Stimulated activated CD4-positive, alpha-beta T cell treated with anti-CD3 and anti-CD28 coated beads, Interleukin-4, amount 100 ng/mL, for 48 hours (primary cell): Measurements from ENCODE around the gene NR3C2.

Experiments
- DNase-seq, 2 donors: peaks; one replicate each; pipeline ENCODE4 v3.0.0-alpha.2; 2020; ENCODE audit warnings: low read depth in 2 of 2

NR3C2 gene

DNA sequence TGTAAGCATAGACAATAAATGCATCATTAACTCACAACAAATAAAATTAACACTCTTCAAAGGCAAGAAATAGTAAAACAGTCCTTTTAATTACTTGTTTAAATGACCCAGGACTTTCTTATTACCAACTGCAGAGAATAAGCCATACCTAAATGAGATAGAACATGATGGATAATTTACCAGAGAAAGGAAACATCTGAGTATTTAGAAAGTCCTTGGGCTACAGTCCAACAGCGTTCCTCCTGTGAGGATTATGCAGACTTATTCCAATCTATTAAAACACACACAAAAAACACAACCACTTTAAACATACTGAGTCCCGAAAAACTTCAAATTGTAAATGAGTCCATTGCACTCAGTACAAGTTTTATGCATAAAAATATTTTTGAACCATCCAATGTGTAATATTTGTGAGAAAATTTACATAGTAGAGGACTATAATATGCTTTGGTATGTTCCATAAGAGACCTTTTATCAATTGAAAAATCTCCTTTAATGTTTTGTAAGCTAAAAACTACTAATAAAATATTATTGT is 129.2 kb downstream of the NR3C2 start:
- no peak for DNase-seq

GRCh38 chr4:148311526-148311925 is 130.7 kb downstream of the NR3C2 start:
- no peak for DNase-seq

- no peak for DNase-seq
Measured at GRCh38 chr4:148310756-148311155, 131.5 kb downstream of the NR3C2 start.

GRCh38 chr4:148305751-148306150 is 136.5 kb downstream of the NR3C2 start:
- no peak for DNase-seq

- DNase-seq: no peak
Measured at GRCh38 chr4:148302416-148302815, 139.8 kb downstream of the NR3C2 start.

DNA sequence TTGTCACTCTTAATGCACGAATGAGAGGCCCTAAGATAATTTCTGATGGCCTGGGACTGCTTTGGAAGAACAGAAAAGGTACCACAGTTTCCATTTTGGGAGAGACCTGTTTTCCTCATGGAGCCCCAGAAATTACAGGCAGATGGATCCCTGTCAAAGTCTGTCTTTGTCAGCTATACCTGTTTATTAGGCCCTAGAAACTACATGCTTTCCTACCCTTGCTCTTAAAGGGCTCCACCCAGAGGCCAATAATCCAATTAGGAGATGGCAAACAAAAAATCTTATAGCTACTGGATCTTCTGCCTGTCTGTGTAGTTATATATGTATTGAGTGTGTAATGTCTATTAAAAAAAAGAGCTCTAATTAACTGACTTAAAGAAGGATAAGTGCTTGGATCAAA is 141.3 kb downstream of the NR3C2 start:
- no peak for DNase-seq

DNA sequence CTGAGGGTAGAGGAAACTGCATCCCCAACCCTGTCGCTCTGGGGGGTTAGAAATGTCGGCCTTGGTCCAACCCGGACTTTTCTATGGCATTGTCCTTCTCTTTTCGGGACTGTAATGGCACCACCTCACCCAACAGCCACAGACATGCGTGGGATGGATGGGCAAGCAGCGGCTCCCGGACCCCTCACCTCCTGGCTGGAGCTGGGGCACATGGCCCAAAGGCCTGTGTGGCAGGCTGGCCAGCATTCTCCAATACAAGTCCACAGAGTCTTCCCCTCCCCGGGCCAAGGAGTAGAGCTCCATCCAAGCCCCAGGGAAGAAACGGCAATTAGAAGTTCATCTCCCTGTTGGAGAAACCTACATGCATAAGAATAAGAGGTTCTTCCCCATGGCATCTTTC is 142.9 kb downstream of the NR3C2 start:
- DNase-seq: no peak

DNA sequence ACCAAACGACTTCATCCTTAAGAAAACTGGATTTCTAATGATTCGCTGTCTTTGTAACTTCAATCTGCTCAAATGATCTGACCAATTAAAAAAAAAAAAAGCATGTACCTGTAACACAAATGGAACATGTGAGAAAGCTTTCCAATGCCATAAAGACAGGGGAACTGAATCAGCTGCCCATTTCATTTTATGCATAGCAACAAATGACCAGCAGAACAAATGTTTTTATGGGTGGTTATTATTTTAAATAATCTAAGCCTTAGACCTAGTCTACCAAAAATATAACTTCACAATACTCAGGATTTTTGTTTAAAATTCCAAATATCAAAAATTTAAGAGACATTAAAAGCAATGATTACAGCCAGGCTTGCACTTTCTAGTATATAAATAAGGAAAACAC is 145.7 kb downstream of the NR3C2 start:
- DNase-seq: no peak

DNA sequence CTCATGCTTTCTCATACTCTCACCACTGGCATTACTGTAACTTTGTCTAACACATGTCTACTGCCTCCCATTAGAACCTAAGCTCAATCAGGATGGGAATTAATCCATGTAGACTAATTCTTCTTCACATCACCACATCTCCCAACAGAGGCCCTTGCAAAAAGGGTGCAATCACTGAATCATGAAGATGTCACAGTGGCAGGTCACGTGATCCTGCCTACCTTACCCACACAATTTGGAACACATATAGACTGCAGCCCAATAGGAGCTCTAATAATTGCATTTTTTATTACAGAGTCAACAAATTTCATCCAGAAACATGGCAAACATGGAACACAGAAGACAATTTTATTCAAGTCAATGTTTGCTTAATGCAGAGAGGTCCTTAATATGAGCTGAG is 146.6 kb downstream of the NR3C2 start:
- DNase-seq: no peak

GRCh38 chr4:148293571-148293970 is 148.6 kb downstream of the NR3C2 start:
- DNase-seq: no peak

GRCh38 chr4:148292686-148293085 is 149.5 kb downstream of the NR3C2 start:
- DNase-seq: no peak

- no peak for DNase-seq
Measured at GRCh38 chr4:148289740-148290139, 152.5 kb downstream of the NR3C2 start.

DNA sequence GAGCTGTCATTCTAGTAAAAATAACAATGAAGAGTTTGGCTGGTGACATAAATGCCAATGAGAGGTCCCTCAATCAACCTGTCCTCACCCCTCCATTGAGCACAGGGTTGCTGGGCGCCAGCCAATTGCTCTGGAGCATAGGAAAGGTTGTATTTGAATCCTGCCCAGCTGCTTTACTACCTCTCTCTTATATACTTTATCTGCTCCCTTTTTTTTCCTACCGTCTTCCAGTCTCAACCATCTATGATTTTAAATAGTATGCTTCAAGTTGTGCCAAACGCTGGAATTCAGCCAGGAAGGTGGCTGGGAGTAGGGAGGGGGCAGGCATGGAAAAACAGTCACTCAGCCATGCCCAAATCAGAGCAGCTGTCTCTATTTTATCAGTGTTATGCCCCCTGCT is 153.8 kb downstream of the NR3C2 start:
- DNase-seq: no peak

- DNase-seq: no peak
Measured at GRCh38 chr4:148287111-148287510, 155.1 kb downstream of the NR3C2 start.

DNA sequence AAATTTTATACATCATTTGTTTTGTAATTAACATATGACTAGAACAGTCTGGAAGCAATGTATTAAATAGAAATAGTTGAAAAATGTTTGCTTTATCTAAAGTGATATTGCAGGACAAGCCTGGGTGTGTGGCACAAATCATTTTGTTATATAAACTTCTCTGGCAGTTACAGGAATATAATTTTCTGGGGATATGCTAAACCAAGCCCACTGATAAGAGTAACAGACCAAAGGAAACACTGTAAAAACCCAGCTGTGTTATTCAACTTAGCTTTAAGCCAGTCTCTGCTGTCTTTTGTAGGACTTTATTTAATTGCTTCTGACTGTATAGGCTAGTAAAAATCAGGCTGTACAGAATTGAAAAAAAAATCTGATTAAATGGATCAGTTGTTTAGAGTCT is 156.2 kb downstream of the NR3C2 start:
- DNase-seq: no peak

DNA sequence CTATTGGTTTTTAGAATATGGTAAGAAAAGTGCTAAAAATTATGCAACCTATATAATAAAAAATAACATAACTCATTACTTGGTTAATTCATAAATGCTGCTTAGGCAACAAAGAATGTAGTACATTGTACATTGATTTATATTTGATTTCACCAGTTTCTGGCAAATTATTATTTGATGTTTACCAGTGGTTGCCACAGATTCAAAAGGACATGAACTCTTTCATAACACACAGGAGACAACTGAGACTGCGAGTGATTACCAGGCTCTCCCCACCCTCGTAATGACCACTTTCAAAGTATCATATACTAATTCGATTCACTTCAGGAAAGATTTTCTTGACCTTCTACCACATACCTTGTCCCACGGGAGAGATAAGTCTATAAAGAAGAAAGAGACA is 158.5 kb downstream of the NR3C2 start:
- no peak for DNase-seq

DNA sequence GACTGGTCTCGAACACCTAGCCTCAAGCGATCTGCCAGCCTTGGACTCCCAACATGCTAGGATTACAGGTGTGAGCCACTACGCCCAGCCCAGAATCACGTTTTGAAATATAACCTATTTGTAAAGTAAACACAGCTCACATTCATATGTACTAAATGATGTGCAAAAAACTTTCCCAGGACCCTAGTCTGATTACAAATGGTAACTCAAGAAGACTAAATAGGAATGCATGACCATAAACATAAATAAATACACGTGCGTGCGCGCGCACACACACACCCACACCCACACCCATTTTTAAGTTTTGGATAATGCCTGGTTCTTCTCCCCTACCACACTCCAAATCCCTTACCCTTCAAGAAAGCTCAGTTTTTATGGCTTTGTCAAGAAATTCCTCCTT is 163.9 kb downstream of the NR3C2 start:
- DNase-seq: no peak

- DNase-seq: no peak
Measured at GRCh38 chr4:148275266-148275665, 166.9 kb downstream of the NR3C2 start.

GRCh38 chr4:148273501-148273986 is 168.7 kb downstream of the NR3C2 start:
- DNase-seq: no peak

- DNase-seq: no peak
Measured at GRCh38 chr4:148271166-148271565, 171.0 kb downstream of the NR3C2 start.

DNA sequence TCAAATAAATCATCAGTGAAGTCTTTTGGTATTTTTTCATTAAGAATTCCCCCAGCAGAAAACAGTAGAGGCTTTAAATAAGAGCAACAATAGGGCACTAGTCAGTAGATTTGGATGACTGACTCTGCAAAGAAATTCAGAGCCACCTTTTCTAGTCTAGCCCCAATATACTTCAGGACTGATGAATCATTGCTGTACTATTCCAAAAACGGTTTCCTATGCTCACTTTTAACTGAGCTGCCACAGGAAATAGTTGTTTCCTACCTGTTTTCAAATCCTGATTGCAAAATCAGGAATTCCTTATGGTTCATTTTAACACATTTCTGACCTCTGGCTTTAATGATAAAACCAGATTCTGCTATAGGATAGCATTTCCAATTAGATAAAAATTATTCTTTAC is 171.6 kb downstream of the NR3C2 start:
- no peak for DNase-seq

DNA sequence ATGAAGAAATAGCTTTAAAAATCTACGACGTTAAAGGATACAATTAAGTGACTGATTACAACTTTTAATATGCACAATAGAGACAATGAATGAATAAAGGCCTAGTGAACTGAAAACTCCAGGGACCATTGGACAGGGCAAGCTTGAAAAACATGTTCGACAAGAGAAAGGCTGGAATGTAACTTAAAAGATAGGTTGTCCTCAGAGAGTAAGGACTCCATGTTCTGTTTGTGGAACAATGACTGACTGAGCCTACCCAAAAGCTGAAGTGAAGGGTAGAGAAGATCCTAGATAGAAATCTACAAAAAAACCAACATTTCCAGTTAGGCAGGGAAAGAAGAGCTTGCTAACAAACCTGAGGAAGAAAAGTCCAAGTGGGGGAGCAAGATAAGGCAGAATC is 173.4 kb downstream of the NR3C2 start:
- DNase-seq: no peak

DNA sequence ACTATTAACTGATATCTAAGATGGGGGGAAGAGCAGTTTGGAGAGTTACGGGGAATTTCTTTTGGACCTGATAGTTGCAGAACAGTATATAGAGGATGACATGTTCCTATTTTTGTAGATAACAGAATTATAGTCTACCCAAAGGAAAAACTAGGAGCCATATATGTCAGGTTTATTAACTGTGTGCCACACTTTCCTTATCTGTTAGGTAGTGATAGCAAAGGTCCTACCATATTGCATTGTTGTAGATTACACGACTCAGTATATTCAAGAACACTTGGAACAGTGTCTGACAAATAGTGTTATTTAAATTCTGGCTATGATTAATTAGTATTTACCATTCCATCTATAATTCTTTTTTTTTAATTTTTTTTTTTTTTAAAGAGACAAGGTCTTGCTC is 175.3 kb downstream of the NR3C2 start:
- DNase-seq: no peak

DNA sequence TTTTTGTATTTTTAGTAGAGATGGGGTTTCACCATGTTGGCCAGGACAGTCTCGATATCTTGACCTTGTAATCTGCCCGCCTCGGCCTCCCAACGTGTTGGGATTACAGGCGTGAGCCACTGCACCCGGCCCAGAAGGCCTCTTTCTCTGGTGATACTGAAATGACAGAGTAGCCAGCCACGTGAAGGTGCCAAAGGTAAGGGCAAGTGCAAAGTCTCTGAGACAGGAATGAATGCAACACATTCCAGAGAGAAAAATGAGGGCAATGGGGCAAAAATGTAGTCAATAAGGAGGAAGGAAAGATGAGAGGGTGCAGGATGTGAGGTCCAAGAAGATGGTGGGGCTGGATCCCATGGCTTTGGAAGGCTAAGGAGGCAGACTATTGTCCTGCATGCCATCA is 176.0 kb downstream of the NR3C2 start:
- no peak for DNase-seq

- no peak for DNase-seq
Measured at GRCh38 chr4:148265627-148266026, 176.6 kb downstream of the NR3C2 start.
